ENCODE results near the gene TEX35.

Gene TEX35

DNA sequence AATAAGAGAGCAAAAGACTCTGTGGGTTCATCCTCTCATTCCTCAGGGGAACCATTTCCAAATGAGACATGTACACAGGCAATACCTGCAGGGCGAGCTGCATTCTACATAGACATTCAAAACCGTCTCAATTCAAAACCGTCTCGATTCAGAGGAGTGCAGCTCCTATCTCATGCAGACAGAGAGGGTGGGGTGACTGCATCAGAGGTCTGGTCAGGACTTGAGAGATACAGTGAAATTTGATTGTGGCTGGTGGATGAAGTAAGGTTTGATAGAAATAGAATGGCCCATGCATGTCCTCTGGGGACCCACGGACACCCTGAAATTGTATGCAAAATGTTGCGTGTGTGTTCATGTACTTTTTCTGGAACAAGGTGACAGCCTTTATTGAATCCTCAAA lies 27.3 kb downstream of the TEX35 start:
- DNase-seq (ENCODE audit: low read depth), result no peak
- TF ChIP-seq, protein P1, sequence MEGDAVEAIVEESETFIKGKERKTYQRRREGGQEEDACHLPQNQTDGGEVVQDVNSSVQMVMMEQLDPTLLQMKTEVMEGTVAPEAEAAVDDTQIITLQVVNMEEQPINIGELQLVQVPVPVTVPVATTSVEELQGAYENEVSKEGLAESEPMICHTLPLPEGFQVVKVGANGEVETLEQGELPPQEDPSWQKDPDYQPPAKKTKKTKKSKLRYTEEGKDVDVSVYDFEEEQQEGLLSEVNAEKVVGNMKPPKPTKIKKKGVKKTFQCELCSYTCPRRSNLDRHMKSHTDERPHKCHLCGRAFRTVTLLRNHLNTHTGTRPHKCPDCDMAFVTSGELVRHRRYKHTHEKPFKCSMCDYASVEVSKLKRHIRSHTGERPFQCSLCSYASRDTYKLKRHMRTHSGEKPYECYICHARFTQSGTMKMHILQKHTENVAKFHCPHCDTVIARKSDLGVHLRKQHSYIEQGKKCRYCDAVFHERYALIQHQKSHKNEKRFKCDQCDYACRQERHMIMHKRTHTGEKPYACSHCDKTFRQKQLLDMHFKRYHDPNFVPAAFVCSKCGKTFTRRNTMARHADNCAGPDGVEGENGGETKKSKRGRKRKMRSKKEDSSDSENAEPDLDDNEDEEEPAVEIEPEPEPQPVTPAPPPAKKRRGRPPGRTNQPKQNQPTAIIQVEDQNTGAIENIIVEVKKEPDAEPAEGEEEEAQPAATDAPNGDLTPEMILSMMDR (IDR thresholded peaks at IDR 0.05; ENCODE audit: control insufficient read depth, extremely low read depth, insufficient read depth), result no peak
- H3K4me3 ChIP-seq (ENCODE audit: low read depth, low read length), result no peak overlapping the region

DNA sequence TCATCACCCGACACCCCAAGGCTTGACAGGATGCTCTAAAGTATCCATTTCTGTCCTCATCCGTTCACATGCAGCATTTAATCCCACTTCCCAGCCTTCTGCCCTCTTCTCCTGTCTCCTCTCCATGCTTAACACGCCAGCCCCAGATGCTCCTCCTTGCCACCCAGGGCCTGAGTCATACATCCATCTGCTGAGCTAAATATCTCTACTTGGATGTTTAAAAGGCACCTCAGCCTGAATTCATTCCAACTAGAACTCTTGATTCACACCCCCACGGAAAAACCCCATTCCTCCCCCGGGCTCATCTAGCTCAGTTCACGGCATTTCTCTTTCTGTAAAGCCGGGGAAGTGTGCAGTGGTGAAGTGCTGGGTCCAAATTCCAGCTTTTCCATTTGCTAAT lies 27.7 kb downstream of the TEX35 start:
- no peak overlapping the region for H3K4me3 ChIP-seq (ENCODE audit: low read depth, low read length)
- no peak for DNase-seq (ENCODE audit: low read depth)
- TF ChIP-seq, protein P1 (IDR thresholded peaks at IDR 0.05; ENCODE audit: control insufficient read depth, extremely low read depth, insufficient read depth), result no peak

DNA sequence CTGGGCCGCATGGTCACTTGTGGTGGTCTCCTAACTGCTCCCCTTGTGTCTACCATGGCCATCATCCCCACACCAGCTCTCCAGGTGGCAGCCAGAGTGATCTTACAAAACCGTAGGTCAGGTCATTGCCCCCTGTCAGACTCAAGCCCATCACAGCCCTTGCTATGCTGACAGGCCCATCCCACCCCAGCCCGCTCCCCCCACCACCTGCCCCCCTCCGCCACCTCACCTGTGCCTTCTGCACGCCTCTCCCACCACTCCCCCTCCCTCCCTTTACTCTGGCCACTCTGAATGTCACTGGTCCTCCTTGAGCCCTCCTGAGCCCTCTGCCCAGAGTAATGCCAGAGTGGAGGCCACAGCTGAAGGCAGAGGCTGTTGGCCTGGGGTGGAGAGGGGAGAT lies 28.5 kb downstream of the TEX35 start:
- TF ChIP-seq, protein P1 (IDR thresholded peaks at IDR 0.05; ENCODE audit: control insufficient read depth, extremely low read depth, insufficient read depth), result no peak
- H3K4me3 ChIP-seq (ENCODE audit: low read depth, low read length), result no peak overlapping the region
- no peak for DNase-seq (ENCODE audit: low read depth)

DNA sequence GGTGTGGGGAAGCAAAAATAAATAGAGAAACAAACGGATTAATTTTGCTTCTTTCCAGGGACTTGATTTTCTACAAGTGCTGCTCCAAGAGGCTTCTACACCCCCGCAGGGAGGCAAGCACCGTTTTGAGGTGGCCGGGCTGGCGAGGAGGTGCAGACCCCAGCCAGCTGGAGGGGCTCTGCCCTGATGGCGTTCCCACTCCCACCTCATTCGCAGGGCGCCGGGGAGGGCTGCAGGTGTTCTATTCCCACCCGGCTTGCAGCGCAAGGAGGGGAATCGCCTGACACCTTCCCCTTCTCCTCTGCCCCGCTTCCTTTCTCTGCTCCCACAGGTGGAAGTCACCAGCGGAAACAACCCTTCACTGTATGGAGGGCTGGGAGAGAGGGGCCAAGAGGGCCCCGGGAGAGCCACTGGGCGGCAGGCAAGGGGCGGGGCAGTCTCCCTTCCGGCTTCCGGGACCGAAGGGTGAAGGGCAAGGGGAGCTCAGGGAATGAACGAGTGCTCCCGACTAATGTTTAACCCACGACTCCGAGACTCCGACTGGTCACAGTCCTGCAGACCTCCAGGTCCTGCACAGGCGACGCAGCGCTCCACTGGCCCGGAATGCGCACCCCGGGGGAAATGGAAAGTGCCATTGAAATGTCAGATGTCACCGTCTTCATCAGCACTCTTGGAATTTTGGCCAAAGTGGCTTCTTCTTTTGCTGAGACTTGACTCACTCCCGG lies 29.1 kb downstream of the TEX35 start:
- DNase-seq (ENCODE audit: low read depth), result no peak
- TF ChIP-seq, protein P1 (IDR thresholded peaks at IDR 0.05; ENCODE audit: control insufficient read depth, extremely low read depth, insufficient read depth), result no peak
- peak overlapping the region; percentile 72 for H3K4me3 ChIP-seq (ENCODE audit: low read depth, low read length)

DNA sequence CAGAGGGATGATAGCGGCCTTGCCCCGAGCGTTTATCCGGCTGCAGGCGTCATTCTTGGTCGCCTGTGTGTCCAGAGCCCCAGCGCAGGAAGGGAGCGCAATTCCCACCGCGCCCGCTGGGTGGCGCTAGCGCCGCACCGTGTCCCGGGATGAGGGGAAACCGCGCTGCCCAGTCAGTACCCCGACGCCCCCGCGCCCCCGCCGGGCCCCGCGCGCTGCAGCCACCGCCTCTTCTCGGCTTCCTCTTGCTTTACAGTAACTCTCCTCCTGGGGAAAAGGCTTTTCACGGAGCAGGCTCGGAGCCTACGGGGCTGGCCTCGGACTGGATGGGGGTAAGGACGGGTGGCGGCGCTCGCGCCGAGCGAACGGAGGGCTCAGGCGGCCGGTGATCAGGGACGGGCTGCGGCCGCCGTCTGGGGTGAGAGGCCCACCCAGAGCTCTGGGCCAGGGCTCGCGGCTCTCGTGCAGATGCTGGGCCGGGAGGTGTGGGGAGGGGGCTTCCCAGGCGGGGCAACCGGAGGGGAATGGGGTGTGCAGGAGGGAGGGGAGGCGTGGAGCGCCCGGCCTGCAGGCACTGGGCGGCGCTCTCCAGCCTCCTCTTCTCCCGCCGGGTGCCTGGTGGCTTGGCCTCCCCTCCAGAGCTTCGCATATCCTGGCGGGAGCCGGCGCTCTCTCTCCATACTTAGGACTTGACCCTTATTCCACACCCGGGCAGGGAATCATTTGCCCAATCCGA lies 29.8 kb downstream of the TEX35 start:
- no peak for DNase-seq (ENCODE audit: low read depth)
- TF ChIP-seq, protein P1 (IDR thresholded peaks at IDR 0.05; ENCODE audit: control insufficient read depth, extremely low read depth, insufficient read depth), result peak; percentile 96
- H3K4me3 ChIP-seq (ENCODE audit: low read depth, low read length), result peak overlapping the region; percentile 72

DNA sequence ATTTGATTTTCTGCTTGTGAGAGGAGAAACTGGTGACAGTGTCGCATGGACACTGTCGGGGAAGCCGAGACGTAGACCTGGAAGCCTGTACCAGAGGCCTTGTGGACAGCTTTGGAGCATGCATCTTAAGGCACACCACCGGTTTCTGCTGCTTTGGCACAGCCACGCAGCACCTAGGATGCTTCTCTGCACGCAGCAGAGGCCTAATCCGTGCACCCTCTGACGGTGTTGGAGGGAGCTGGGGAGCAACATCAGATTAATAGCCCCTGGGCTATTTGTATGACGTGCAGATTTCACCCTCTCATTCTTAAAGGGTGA lies 30.3 kb downstream of the TEX35 start:
- TF ChIP-seq, protein P1 (IDR thresholded peaks at IDR 0.05; ENCODE audit: control insufficient read depth, extremely low read depth, insufficient read depth), result no peak
- DNase-seq (ENCODE audit: low read depth), result no peak
- peak overlapping the region; percentile 72 for H3K4me3 ChIP-seq (ENCODE audit: low read depth, low read length)

Measured in LNCaP clone FGC (cell line).